Right lobe of liver (tissue), 4 donors: ENCODE results near the gene FLYWCH2.
"Not testable (repeated sequence)": the region's sequence is repeated elsewhere in the genome, so short reads cannot be mapped to it uniquely, and the experiment has no call there.

ENCODE experiments used
- POLR2A ChIP-seq: fragments of 450-650 bp; IDR thresholded peaks from one replicate; pipeline ENCODE4 v1.6.1; 2017; ENCODE audit warnings: antibody characterized with exemption, mild to moderate bottlenecking
- TF ChIP-seq, protein P1 (sequence below), 4 donors: fragments of 200-600 bp in 3 of 4; fragments of 450-650 bp in 1 of 4; IDR thresholded peaks; one replicate each; pipeline versions ENCODE4 v1.5.1 to v1.8.0; 2016 to 2022; ENCODE audit warnings: antibody characterized with exemption in 4 of 4, mild to moderate bottlenecking in 2 of 4
- donor health status: DM: no; HTN: no; CAD: no.
- donor health status: DM: no; HTN: no; CAD: no.
- donor health status: DM: no; HTN: yes; CAD: no.

DNA sequence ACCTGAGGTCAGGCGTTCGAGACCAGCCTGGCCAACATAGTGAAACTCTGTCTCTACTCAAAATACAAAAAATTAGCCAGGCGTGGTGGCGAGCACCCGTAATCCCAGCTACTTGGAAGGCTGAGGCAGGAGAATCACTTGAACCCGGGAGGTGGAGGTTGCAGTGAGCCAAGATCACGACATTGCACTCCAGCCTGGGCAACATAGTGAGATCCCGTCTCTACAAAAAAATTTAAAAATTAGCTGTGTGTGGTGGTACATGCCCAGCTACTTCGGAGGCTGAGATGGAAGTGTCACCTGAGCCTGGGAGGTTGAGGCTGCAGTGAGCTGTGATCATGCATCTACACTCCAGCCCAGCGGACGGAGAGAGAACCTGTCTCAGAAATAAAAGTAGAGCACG, 60.7 kb downstream of the FLYWCH2 start:
- TF ChIP-seq, protein P1, sequence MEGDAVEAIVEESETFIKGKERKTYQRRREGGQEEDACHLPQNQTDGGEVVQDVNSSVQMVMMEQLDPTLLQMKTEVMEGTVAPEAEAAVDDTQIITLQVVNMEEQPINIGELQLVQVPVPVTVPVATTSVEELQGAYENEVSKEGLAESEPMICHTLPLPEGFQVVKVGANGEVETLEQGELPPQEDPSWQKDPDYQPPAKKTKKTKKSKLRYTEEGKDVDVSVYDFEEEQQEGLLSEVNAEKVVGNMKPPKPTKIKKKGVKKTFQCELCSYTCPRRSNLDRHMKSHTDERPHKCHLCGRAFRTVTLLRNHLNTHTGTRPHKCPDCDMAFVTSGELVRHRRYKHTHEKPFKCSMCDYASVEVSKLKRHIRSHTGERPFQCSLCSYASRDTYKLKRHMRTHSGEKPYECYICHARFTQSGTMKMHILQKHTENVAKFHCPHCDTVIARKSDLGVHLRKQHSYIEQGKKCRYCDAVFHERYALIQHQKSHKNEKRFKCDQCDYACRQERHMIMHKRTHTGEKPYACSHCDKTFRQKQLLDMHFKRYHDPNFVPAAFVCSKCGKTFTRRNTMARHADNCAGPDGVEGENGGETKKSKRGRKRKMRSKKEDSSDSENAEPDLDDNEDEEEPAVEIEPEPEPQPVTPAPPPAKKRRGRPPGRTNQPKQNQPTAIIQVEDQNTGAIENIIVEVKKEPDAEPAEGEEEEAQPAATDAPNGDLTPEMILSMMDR (IDR thresholded peaks at IDR 0.05): not testable (repeated sequence)
- TF ChIP-seq POLR2A: not testable (repeated sequence)
